GM21515 (cell line): ENCODE results near the gene C4orf46.
A peak's percentile ranks its signal among the peaks of the same experiment; 100 is the strongest.

Source experiments
- ATAC-seq: cut with Tn5 transposase; IDR thresholded peaks from one replicate; pipeline ENCODE4 v1.9.1; 2021; ENCODE audit not compliant: unreplicated experiment

C4orf46 gene

DNA sequence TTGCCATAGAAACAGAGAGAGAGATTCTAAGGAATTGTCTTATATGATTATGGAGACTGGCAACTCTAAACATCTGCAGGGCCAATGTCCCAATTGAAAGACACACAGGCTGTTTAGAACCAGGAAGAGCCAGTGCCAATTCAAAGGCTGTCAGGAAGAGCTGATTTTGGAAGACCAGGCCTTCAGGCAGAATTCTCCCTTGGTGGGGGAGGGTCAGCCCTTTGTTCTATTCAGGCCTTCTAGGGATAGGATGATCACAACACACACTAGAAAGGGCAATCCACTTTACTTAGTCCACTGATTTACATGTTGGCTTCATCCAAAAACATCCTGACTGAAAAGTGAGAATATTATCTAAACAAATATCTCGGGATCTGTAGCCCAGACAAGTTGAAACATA is 15.2 kb downstream of the C4orf46 start:
- ATAC-seq = no peak

DNA sequence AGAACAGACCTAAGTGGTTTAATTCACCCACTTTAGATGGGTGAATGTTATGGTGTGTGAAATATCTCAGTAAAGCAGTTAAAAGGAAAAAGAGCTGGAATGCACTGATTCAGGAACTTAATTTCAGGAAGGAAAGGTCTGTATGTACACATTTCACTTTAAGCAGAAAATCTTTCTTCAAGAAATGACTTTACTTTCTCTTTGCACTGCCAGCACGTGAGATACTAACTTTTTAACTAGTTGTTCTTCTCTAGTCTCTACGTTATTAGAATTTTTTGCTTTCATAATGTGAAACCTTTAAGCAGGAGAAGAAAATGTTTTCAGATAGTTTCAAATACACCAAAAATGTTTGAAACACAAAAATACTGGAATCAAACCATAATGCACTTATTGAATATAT is 18.8 kb downstream of the C4orf46 start:
- ATAC-seq = no peak

DNA sequence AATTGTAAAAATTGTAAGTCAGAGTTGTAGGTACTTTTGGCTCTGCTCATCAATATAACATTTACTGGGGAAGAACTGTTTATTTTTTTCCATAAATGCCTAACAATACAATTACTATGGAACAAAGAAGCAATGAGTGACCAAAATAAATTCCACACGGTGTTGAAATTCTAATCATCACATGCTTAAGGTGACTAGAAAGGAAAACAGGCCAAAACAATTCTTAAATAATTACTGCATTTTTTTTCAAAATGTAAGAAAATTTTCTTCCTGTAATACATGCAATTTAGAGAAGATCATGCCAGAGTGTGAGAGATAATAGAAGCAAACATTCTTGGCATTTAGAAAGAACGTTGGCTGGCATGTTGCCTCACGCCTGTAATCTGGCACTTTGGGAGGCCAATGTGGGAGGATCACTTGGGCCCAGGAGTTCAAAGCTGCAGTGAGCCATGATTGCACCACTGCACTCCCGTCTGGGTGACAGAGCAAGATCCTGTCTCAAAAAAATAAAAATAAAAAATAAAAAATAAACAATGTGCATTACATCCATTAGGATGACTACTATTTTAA is 22.5 kb downstream of the C4orf46 start:
- ATAC-seq = no peak

DNA sequence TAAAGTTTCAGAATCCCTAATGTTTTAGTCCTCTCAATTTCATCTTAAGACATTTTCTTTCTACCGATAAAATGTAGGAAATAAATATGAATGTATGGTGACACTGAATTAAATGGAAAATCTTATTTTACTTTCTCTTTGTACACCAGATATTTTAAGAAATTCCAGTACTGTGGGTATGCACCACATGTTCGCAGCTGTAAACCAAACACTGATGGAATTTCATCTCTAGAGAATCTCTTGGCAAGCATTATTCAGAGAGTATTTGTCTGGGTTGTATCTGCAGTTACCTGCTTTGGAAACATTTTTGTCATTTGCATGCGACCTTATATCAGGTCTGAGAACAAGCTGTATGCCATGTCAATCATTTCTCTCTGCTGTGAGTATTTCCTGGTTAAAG is 26.9 kb downstream of the C4orf46 start:
- ATAC-seq = no peak

DNA sequence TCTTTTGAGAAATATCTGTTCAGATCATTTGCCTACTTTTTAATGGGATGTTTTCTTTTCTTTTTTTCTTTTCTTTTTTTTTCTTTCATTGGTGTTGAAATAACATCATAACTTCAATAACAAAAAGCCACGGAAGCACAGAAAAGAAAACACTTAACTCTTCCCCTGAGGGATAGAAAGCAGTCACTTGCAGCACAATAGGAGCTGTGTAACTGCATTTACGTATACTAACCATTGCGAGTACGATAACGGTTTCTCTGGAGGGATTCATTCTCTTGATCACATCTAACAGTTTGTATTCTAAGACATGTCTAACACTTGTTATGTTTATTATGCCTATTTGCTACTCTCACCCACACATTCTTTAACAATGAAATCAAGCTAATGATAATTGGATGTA is 27.3 kb downstream of the C4orf46 start:
- no peak for ATAC-seq

DNA sequence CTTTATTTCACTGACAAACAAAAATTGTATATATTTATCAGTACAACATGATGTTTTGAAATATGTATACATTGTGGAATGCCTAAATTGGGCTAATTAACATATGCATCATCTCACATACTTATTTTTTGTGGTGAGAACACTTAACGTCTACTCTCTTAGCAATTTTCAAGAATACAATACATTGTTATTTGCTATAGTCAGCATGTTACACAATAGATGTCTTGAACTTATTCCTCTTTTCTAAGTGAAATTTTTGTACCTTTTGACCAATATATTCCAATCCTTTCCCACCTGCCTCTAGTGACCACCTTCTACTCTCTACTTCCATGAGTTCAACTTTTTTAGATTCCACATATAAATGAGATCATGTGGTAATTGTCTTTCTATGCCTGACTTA is 35.1 kb downstream of the C4orf46 start:
- ATAC-seq = no peak

DNA sequence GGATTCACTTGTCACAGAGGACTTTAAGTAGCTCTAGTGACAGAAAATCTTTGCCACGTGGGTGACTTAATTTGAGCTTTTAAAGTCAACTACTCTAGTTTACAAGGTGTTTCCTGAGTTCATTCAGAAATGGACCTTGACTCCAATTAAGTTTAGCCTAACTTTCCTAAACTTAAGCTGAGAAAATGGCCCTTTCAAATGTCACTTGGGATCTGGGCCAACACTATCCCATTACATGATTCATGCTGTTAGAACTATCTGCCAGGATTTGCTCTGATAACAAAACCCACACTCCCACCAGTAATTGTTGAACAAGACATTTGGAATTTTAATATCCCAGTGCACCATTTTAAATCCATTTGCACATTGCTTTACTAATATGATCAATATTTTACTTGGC is 40.8 kb downstream of the C4orf46 start:
- ATAC-seq = no peak

DNA sequence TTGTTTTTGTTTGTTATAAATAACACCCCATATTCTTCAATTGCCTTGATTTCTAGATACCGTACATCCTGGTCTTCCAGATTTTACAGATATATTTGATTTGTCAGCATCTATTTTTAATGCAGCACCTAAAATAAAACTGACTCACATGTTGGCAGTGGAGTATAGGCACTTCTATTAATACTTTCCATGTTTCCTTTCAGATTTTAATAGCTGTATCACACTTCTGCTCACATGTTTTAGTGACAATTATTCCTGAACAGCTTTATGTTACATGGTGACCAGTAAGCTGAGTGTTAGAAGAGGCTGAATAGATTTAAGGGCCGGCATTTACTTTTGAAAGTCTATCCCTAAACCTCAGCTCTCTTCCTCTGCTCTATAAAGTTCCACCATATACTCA is 46.1 kb downstream of the C4orf46 start:
- no peak for ATAC-seq

DNA sequence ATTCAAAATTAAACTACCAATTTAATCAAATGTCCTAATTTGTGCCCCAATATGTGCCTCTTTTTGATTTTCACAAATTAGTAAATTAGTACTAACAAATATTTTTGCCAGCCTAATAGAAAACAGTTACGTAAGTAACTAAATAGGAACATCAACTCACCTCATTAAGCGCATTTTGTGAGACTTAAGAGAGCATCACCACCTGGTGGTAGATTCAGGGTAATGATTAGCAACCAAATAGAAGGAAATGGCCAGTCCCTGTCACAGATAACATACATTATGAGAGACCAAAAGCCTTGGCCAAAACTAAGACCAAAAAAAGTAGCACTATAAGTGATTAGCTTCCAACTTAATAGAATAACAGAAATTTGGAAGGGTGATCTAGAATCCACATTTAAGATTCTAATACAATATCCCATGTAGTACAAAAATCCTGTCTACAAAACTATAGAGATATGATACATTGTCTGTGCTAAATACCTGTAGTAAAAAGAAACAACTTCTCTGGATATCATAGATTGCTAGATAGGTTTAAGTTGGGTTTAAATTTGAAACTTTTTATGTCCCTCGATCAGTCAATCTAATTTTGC is 46.7 kb downstream of the C4orf46 start:
- peak; percentile 88 for ATAC-seq

DNA sequence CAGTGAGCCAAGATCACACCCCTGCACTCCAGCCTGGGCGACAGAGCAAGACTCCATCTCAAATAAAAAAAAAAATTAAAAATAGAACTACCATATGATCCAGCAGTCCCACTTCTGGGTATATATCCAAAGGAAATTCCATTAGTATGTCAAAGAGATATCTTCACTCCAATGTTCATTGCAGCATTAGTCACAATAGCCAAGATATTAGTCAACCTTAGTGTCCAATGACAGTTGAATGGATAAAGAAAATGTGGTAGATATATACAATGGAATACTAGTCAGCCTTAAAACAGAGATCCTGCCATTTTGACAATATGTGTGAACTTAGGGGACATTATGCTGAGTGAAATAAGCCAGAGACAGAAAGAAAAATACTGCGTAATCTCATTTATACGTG is 49.4 kb downstream of the C4orf46 start:
- no peak for ATAC-seq

DNA sequence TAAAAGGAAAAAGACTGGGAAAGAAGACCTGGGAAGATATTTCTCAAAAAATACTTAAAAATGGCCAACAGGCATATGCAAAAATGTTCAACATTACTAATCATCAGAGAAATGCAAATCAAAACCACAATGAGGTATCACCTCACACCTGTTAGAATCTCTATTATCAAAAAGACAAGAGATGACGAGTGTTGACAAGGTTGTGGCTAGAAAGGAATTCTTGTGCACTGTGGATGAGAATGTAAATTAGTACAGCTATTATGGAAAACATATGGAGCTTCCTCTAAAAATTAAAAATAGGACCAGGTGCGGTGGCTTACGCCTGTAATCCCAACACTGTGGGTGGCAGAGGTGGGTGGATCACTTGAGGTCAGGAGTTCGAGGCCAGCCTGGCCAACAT is 50.0 kb downstream of the C4orf46 start:
- no peak for ATAC-seq

DNA sequence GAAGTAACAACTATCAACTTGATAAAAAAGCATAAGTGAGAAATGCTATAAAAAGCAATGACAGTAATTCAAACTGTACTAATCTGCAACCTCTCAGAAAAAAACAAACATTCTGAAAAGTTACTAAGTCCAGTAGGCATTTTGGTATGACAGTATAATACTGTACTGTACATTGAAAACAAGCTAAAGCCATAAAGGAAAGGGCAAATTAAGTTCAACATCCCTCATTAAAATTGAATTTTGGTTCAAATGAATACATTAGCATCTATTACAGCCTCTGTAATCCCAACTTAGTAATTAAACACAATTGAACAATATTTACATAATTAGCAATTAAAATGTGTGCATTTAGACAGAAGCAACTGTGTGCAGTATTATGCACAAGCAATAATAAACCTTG is 53.7 kb downstream of the C4orf46 start:
- ATAC-seq = no peak
